ENCODE results near the gene TMEM17. TPM values are rescaled to one million over a fixed set of nuclear protein-coding genes. Genes with fewer than 3 reads are reported as not detected.

The TMEM17 gene
- total and polyA plus RNA-seq, 9 donors = 0.94 to 3.0 (median 2.3) TPM

- TF ChIP-seq CTCF (IDR thresholded peaks at IDR 0.05) (no peak), POLR2A (IDR thresholded peaks at IDR 0.05) (no peak), EP300 (IDR thresholded peaks at IDR 0.05) (no peak)
- intact Hi-C loops (cut with DNase I) = loop anchor here in 1 of 4 donors (5.0 to 10.0 kb wide), 2 partner anchors 200 to 592 kb away; partner anchors contain the start of gene EHBP1
- 87 to 94% (median 90%) methylated on average over 6 of the region's 6 CpGs for WGBS, 3 donors
- no peak overlapping the region for H3K4me3 ChIP-seq
- no peaks in the 10 kb centered on the region for H3K9me3 ChIP-seq
- DNase-seq = no peak
- H3K4me1 ChIP-seq (ENCODE audit: insufficient read depth) = peaks cover 1% of the 10 kb centered on the region
- H3K27me3 ChIP-seq = no peaks in the 10 kb centered on the region
- H3K27ac ChIP-seq = peak overlapping the region in 1 of 2 donors; percentile 91
- no peaks in the 10 kb centered on the region for H3K36me3 ChIP-seq
Observed at GRCh38 chr2:62504657-62505056, 1.3 kb downstream of the TMEM17 start.

GRCh38 chr2:62501794-62502500 is 4.0 kb downstream of the TMEM17 start:
- intact Hi-C loops (cut with DNase I) = loop anchor here in 1 of 4 donors (10.0 kb wide), 1 partner anchor 203 kb away; the partner anchor contains the start of gene EHBP1
- no peak overlapping the region for H3K27ac ChIP-seq
- WGBS, 3 donors = 75 to 90% (median 84%) methylated on average over 4 of the region's 4 CpGs
- H3K27me3 ChIP-seq = no peaks in the 10 kb centered on the region
- peaks cover 1% of the 10 kb centered on the region for H3K4me1 ChIP-seq (ENCODE audit: insufficient read depth)
- no peaks in the 10 kb centered on the region for H3K9me3 ChIP-seq
- no peak for DNase-seq
- H3K36me3 ChIP-seq = no peaks in the 10 kb centered on the region
- TF ChIP-seq CTCF (IDR thresholded peaks at IDR 0.05) (no peak), EP300 (IDR thresholded peaks at IDR 0.05) (no peak), POLR2A (IDR thresholded peaks at IDR 0.05) (no peak)
- H3K4me3 ChIP-seq = no peak overlapping the region

DNA sequence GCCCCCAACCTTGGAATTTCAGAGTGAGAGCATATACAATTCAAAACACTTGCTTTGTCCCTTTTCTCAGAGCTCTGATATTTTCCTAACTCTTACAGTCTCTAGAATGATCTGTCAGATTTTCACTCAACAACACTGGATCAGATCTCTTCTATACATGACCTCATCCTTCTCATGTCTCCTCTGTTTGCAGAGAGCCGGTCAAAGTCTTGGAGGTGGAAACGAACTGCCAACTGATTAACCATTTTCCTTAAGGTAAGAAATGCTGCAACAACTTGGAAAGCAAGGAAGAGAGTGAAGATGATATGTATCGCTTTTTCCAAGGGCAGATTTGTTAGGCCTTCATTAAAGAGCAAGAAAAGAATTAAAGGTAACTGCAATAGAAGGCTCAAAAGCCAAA is 4.9 kb downstream of the TMEM17 start:
- no peaks in the 10 kb centered on the region for H3K27me3 ChIP-seq
- WGBS, 3 donors = 92 to 93% (median 92%) methylated on average over 3 of the region's 3 CpGs
- intact Hi-C loops (cut with DNase I) = loop anchor here in 1 of 4 donors (10.0 kb wide), 1 partner anchor 204 kb away; the partner anchor contains the start of gene EHBP1
- TF ChIP-seq POLR2A (IDR thresholded peaks at IDR 0.05) (no peak), CTCF (IDR thresholded peaks at IDR 0.05) (no peak), EP300 (IDR thresholded peaks at IDR 0.05) (no peak)
- H3K9me3 ChIP-seq = no peaks in the 10 kb centered on the region
- no peak overlapping the region for H3K4me3 ChIP-seq
- H3K27ac ChIP-seq = no peak overlapping the region
- H3K36me3 ChIP-seq = no peaks in the 10 kb centered on the region
- H3K4me1 ChIP-seq (ENCODE audit: insufficient read depth) = peaks cover 1% of the 10 kb centered on the region
- no peak for DNase-seq

- no peaks in the 10 kb centered on the region for H3K9me3 ChIP-seq
- no peaks in the 10 kb centered on the region for H3K27me3 ChIP-seq
- TF ChIP-seq POLR2A (IDR thresholded peaks at IDR 0.05) (no peak), CTCF (IDR thresholded peaks at IDR 0.05) (no peak), EP300 (IDR thresholded peaks at IDR 0.05) (no peak)
- no peaks in the 10 kb centered on the region for H3K4me1 ChIP-seq (ENCODE audit: insufficient read depth)
- no peaks in the 10 kb centered on the region for H3K36me3 ChIP-seq
- H3K27ac ChIP-seq = no peak overlapping the region
- WGBS, 3 donors = 76 to 99% (median 91%) methylated on average over 2 of the region's 2 CpGs
- intact Hi-C loops (cut with DNase I) = loop anchor here in 1 of 4 donors (10.0 kb wide), 1 partner anchor 205 kb away; the partner anchor contains the start of gene EHBP1
- DNase-seq = no peak
- no peak overlapping the region for H3K4me3 ChIP-seq
Observed at GRCh38 chr2:62499430-62500060, 6.5 kb downstream of the TMEM17 start.

Data from ovary (tissue), 9 donors.